Measurements from ENCODE around the gene ATP5F1B. TPM values are rescaled to one million over a fixed set of nuclear protein-coding genes. Genes with fewer than 3 reads are reported as not detected.

The ATP5F1B gene
- total RNA-seq, 1 donor from 2014 or later: 3,077 TPM

DNA sequence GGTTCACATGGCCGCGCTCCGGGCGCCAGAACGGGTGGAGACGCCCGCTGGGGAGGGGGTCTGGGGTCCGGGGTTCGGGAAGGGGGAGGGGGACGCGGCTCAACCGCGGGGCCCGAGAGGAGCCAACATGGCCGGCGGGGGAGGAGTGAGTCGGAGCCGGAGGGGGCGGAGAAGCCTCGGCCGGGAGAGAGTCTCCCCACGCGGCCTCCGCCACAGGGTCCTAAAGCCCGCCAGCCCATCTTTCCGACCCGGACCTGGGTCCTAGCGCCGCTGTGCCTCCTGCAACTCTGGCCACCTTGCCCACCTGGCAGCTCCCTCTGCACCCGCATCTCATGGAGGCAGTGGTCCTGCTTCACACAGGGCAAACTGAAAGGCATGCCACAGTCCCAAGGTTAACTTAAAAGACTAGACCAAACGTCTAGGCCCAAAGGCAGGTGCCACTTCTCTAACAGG lies 15.6 kb downstream of the ATP5F1B start, which contains the start of gene BAZ2A:
TSS of gene BAZ2A (minus strand) at position 147 of the 453 bp plus-strand sequence. CDS start 12,796 bp downstream, outside the sequence.
- ATAC-seq (ENCODE audit: poor library complexity): peak; percentile 89
- intact Hi-C loops (cut with DNase I): loop anchor here (10.0 kb wide), 1 partner anchor 115 kb away; no protein-coding TSS in a partner anchor

DNA sequence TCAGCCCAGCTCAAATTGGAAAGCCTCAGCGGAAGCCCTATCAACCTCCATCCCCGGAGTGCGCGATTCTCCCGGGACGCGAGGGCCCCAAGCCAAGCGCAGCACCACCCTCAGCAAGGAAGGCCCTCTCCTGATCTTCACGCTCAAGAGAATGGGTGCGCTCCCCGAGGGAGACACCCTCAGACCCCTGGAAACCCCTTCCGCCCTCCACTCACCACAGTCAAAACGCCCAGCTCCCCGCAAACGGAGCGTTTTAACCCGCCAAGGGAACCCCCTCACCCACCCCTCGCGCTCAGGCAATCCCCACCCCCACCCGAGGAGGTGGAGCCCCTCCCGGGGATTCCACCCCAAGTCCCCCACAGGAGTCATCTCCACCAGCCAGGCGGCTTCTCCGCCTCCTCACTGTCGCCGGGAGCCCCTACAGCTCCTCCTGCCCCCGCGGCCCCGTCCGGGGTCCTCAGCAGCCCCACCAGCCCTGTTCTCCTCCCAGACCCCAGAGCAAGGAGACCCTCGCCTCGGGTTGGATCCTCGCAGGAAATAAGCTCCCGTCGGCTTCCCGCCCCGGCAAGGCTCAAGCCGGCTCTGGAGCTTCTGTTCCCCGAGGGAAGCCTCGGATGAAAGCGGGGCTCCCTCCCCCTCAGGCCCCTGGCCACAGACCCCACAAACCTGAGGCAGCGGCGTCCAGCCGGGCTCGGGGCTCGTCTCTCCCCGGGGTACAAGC lies 16.2 kb downstream of the ATP5F1B start:
- intact Hi-C loops (cut with DNase I): loop anchor here (10.0 kb wide), 1 partner anchor 115 kb away; no protein-coding TSS in a partner anchor
- peak; percentile 51 for ATAC-seq (ENCODE audit: poor library complexity)
- no peak for DNase-seq

More for the DNA sequence above, 15.6 kb downstream of the ATP5F1B start, which contains the start of gene BAZ2A:
- DNase-seq: peak; percentile 93

DNA sequence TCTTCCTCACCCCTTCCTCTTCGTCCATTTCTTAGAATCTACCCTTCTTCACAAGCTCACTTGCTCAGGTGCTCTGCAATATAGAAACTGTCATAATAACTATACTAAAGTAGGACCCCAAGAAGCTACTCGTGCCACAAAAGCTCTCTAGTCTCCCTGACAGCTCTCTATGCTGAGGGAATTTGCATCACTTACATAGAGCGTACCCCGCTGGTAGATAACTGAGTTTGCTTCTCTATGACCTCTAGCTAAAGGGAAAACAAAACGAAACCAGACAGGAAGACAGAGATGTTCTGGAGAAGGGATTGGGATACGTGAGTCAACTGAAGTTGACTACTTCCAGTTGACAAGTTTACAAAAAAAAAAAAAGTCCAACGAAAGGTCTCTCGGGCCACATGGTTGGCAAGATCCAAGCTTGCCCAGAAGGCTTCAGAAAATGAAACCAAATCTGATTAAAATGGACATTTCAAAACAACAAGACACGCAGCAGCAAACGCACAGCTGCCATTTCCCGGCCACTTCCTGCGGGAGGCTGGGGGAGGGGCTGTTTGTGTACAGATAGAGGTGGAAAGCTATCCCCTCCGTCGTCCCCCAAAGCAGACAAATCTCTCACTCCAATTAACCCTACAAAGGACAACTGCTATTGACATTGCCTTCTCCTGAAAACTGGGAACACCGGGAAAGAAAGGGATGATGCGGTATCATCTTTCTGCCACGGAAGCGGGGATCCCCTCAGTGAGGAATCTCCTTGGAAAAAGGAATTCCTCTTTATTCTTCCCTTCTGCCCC lies 16.9 kb downstream of the ATP5F1B start:
- DNase-seq (peak; percentile 80), ATAC-seq (ENCODE audit: poor library complexity) (peak; percentile 37)
- intact Hi-C loops (cut with DNase I): no loop called here

DNA sequence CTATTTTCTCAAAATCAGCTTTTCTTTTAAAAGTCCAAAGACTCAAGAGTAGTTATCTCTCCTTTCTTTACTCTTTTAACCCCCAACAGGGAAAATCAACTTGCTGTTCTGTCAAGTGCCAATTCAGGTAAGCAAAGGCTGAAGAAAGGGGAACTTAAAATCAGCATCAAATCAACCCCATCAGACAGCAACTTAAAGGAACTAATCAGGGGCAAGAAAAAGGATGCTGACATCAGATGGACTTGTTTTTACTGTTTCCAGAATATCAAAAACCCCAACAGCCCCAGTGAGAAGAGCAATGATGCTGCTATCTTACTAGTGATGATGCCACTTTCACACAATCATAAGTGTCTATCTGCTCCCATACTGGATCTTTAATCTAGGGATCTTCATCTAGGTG lies 19.1 kb downstream of the ATP5F1B start:
- intact Hi-C loops (cut with DNase I): no loop called here
- no peak for ATAC-seq (ENCODE audit: poor library complexity)

DNA sequence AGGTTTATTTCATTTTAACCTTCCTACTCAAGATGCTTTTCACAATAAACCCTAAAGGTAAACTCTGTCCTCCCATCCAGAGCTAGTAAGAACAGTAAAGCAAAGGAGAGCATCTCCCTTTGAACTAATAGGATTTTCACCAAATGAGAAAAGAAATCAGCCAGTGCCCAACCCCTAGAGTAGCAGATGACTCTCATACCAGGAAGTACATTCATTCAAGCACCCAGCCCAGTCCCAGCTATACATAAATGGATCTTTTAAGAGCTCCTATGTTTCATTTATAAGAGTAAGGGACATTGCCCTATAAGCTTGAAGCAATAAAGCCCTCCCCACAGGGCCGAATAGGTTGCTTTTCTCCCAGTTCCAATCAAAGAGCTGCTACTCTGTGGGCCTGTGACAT lies 23.2 kb downstream of the ATP5F1B start:
- no peak for ATAC-seq (ENCODE audit: poor library complexity)
- intact Hi-C loops (cut with DNase I): no loop called here
- DNase-seq: no peak

More for the DNA sequence above, 19.1 kb downstream of the ATP5F1B start:
- DNase-seq: no peak

DNA sequence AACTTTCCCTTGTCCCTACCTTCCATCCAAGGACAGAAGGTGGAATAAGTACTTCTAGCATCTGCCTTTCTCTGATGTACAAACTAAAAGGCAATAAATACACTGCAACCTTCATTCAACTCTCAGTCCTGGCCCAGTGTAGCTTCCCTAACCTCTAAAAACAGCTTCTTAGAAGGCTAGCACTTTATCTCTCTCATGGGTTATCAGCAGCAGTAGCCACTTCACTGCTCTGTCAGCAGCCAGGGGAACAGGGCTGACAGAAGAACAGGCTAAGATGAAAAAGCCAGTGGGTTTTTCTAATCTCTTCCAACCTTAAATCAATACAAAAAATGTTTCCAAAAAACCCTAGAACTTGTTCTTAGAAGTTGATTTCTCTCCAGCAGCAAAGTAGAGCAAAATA lies 28.9 kb downstream of the ATP5F1B start:
- ATAC-seq (ENCODE audit: poor library complexity) (peak; percentile 87), DNase-seq (no peak)
- intact Hi-C loops (cut with DNase I): no loop called here

DNA sequence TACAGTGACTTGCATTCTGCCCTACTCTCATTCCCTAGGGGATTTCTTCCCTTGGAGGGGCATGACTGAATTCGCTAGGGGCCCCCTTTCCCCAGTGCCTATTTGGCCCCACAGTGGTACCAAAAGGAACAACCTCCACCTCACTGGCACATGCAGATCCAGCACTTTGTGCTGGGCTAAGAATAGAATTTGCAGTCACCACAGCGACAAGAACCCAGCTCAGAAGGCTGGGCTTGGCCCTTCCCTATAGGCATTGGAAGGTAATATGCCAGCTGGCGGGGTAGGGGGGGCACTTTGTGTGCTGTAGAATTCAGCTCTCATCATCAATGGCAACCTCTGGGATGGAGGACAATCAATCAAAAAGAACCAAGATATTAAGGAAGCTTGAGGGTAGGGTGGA lies 29.5 kb downstream of the ATP5F1B start:
- intact Hi-C loops (cut with DNase I): no loop called here
- ATAC-seq (ENCODE audit: poor library complexity) (peak; percentile 92), DNase-seq (no peak)

DNA sequence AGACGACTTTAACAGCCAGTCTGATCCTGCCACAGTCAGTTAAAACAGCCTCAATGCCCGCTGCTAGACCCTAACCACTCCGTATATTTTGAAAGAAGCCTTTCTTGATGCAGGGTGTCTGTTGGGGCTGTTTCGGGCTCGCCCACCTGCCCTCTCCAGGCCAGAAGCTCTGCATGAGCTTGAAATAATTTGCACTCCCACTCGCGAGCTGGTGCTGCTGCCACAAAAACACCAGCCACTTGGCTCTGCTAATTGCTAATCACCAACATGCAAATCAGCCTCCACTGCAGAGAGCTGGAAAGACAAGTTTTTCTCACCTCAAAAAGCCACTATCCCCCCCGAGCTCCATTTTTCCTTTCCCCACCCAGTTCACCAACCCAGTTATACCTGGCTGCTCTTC lies 31.2 kb downstream of the ATP5F1B start:
- DNase-seq (no peak), ATAC-seq (ENCODE audit: poor library complexity) (no peak)
- intact Hi-C loops (cut with DNase I): no loop called here

DNA sequence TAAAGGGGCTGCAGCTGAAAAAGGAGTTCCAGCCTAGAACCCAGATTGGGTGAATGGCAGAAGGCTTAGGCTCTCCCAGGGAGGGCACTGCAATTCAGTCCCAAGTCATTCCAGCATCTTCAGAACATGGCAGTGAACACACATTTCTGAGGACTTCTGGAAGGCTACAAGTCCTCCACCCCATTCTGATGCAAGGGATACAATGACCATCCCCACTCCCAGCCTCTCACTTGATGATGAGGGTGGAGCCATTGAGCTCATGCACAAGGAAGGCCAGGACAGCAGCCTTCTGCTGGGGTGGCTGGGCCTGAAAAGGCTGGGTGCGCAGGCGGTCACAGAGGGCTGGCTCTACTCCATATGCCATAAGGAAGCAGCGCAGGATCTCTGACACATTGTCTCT lies 41.4 kb downstream of the ATP5F1B start:
- DNase-seq (no peak), ATAC-seq (ENCODE audit: poor library complexity) (no peak)
- intact Hi-C loops (cut with DNase I): no loop called here

DNA sequence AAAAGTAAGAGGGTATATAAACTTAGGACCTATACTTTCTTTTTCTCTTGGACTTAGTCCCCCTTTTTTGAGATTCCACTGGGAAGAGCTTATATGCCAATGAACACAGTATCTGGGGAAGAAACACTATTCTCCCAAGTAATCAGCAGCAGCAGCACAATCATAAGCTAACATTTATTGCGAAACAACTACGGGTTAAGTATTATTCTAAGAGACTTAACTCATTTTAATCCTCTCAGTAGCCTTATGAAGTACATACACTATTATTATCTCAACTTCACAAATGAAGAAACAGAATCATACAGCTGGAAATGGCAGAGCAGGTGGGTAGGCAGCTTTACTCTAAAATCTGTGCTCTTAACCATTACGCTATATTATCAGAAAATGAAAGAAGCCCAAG lies 43.5 kb downstream of the ATP5F1B start:
- ATAC-seq (ENCODE audit: poor library complexity) (no peak), DNase-seq (no peak)
- intact Hi-C loops (cut with DNase I): no loop called here

DNA sequence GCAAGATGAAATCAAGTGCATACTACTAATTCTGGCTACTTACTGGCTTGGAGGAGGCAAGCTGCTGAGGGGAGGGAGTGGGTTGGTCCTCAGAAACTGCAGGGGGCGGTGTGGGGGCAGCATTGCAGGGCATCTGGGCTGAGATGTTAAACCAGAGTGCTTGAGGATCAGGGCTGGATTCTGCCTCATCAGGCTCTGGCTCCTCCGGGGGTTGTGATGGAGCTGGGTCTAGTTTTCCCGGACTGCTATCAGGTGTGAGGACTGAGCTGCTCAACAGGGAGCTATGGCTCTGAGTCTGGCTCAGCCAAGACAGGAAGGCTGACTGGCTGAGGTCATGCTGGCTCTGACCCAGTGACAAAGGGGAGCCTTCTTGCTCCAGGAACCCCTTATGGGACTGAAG lies 44.3 kb downstream of the ATP5F1B start:
- peak; percentile 40 for ATAC-seq (ENCODE audit: poor library complexity)
- no peak for DNase-seq
- intact Hi-C loops (cut with DNase I): no loop called here

DNA sequence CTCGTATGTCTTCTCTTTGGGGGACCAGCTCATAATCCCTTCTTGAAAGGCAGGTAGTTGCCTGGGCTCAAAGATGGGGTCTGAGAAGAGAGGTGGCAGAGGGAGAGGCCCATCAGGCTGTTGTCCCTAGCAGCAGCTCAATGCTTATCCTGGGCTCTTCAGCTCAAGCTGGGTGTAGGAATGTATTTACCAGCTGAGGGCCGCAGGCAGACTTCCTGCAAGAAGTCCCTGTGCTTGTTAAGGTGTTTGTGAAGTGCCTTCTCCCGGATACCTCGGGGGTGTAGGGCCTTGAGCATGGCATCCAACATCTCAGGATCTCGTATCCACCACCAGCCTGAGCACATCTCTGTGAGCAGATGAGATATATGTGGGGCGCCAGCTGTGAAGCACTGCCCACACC lies 45.0 kb downstream of the ATP5F1B start:
- DNase-seq: no peak
- no peak for ATAC-seq (ENCODE audit: poor library complexity)
- intact Hi-C loops (cut with DNase I): no loop called here

DNA sequence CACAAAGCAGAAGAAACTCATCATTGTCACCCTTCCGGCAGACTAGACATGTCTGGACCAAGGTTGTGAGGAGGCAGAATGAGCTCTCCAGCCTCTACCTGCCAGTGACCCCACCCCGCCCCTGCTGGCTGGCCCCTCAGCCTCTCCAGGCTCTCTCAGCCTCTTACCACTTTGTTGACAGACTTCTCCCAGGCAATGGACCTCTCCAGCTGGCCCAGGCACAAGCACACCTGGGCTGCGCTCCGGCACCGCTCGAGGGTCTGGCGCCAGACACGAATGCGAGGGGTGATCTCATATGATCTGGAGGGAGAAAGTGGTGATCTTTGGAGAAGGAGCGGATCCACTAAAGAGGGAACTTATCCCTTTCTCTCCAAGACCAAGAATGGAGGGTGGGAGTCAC lies 46.0 kb downstream of the ATP5F1B start:
- no peak for DNase-seq
- no peak for ATAC-seq (ENCODE audit: poor library complexity)
- intact Hi-C loops (cut with DNase I): no loop called here

DNA sequence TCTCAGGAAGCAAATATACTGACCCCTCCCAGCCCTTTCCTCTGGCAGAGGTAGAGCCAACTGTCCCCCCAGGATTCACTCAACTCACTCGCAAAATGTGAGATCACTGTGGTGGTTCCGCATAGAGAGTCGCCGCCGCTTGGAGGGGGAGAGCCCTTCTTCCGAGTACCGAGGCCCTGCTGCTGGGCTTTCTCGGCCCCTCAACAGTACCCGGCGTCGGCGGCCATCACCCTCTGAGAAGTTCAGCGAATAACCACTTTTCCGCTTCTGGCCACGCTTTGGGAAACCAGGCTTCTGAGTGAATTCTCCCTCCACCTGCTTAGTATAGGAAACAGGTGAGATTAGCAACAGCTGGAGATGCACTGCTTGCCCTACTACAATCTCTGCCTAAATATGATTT lies 46.7 kb downstream of the ATP5F1B start:
- DNase-seq (no peak), ATAC-seq (ENCODE audit: poor library complexity) (no peak)
- intact Hi-C loops (cut with DNase I): no loop called here

DNA sequence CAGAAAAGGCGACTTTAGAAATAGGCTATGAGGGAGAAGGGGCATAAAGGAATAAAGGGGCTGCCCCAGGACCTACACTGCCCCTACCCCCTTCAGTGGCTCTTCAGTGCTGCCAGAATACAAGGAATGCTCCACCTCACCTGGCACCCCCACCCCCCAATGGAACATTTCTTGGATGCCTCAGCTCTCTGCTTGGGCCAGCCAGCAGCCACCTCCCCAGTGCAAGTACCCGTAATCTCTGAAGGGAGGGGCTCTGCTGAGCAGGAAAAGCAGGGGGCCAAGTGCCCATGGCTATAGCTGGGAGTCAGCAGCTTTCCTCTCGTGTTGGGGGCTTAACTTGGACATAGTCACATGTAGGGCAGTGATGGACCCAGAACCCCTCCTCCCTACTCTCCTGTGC lies 49.0 kb downstream of the ATP5F1B start:
- intact Hi-C loops (cut with DNase I): no loop called here
- ATAC-seq (ENCODE audit: poor library complexity): no peak
- no peak for DNase-seq

DNA sequence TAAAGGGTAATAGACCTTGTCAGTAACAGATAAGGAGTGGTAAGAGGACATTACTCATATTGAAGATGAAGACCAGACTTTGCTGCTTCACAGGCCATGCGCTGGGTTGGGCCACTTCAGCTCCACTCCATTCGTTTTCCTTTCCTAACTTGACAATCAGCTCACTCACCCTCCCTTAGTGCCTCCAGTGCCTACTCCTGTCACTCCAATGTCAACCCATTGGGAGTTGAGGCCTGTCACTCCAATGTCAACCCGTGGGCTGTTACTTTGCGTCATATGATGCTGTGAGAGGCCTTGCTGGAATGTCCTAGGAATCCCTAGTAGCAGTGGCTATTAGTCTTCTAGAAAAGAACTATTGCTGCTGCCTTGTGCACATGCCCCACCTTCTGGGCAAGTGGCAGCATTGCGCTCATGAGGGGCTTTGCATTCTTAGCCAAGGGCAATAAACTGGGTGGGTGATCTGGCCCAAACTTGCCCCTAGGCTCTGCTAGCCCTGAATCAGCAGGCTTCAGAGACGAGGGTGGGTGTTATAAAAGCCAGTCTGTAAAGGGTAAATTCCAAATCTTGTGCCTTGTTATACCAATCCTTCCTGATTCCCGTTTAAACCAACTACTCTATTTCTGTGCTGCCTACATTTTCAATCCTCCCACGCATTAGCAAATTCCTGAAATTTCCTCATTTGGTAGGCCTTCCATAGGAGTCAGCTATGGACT lies 51.7 kb downstream of the ATP5F1B start:
- intact Hi-C loops (cut with DNase I): no loop called here
- no peak for DNase-seq
- peak; percentile 63 for ATAC-seq (ENCODE audit: poor library complexity)

DNA sequence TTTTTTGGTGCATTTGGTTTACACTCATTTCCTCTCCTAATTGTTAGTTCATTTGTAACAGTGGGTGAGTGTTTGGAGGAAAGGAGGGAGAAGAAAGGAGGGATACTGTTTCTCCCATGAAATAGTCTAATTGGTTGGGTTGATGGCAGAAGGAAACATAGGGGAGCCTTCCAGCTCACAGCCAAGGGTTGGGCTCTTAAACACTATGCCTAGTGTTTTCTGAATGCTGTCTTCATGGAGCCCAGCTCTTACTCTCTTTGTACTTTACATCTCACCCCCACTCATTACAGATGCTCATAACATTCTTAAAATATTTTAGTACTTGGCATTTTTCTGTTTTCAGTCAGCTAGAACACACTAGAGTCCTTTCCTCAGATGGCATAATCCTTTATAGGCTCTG lies 53.8 kb downstream of the ATP5F1B start:
- intact Hi-C loops (cut with DNase I): no loop called here
- no peak for DNase-seq
- no peak for ATAC-seq (ENCODE audit: poor library complexity)

DNA sequence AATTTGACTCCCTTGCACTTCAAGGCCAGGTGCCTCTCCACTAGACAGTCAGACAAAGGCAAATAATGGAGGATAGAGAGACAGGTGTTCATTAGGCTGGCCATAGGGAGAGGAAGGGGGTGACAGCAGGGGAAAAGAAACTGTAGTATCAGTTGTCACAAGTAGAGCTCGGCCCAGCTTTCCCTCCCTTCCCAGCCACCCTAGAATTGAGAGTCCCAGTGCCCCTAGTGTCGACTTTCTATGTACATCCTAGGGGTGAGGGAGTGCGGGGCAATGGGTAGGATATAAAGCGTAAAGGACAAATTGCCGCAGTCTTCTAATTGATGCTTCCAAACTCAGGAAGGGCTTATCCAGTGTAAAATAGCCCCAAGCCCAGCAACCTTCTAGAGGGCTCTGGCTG lies 54.7 kb downstream of the ATP5F1B start:
- ATAC-seq (ENCODE audit: poor library complexity) (no peak), DNase-seq (no peak)
- intact Hi-C loops (cut with DNase I): no loop called here

DNA sequence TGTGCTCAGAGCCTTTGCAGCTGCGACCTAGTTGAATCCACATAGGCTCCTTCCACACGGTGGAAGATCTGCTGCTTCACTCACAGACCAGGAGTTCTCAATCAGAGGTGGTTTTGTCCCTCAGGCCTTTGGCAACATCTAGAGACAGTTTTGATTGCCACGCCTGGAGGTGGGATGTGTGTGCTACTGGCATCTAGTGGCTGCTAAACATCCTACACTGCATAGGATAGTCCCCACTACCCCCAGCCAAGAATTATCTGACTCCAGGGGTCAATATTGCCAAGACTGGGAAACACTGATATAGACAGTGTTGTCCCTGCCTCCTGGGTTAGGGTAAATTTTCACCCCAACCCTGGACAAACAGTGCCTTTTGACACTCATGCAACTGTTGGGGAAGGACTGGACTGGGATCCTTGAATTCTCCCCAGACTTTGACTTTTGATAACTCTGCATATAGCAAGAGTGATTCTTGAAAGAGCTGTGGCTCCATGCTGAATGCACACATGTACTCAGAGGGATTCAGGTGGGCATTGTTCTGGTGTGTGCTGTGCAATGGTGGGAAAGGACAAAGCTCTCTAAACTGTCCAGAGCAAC lies 55.5 kb downstream of the ATP5F1B start:
- DNase-seq (no peak), ATAC-seq (ENCODE audit: poor library complexity) (no peak)
- intact Hi-C loops (cut with DNase I): no loop called here

All from Right ventricle myocardium superior (tissue), 1 donor.